Measurements from ENCODE around the gene CBX4. TPM values are rescaled to one million over a fixed set of nuclear protein-coding genes. Genes with fewer than 3 reads are reported as not detected.

Gene CBX4
- total RNA-seq, 2 experiments from 2014 or later, result 18.2 to 18.6 TPM

- Mint-ChIP-seq H3K36me3 (peaks cover 4% of the 10 kb centered on the region), H3K4me1 (peaks cover 38% of the 10 kb centered on the region), H3K27me3 (peaks cover 92% of the 10 kb centered on the region), H3K4me3 (no peak overlapping the region), H3K27ac (no peak overlapping the region), H3K9me3 (no peaks in the 10 kb centered on the region)
- no peak for DNase-seq
These were observed 32.1 kb downstream of the CBX4 start for GRCh38 chr17:79806863-79807720.

- Mint-ChIP-seq H3K4me1 (peaks cover 40% of the 10 kb centered on the region), H3K27ac (no peak overlapping the region), H3K9me3 (no peaks in the 10 kb centered on the region), H3K4me3 (no peak overlapping the region), H3K27me3 (peaks cover 92% of the 10 kb centered on the region), H3K36me3 (peaks cover 4% of the 10 kb centered on the region)
- no peak for DNase-seq
These were observed 32.8 kb downstream of the CBX4 start for GRCh38 chr17:79806446-79806760.

GRCh38 chr17:79804856-79805696 is 34.2 kb downstream of the CBX4 start:
- Mint-ChIP-seq H3K36me3 (peaks cover 4% of the 10 kb centered on the region), H3K27me3 (peaks cover 90% of the 10 kb centered on the region), H3K27ac (peak overlapping the region; percentile 84), H3K9me3 (no peaks in the 10 kb centered on the region), H3K4me3 (peak overlapping the region; percentile 53), H3K4me1 (peaks cover 39% of the 10 kb centered on the region)
- DNase-seq, result no peak

- H3K9me3 Mint-ChIP-seq, result no peaks in the 10 kb centered on the region
- H3K27me3 Mint-ChIP-seq, result peaks cover 92% of the 10 kb centered on the region
- peaks cover 45% of the 10 kb centered on the region for H3K4me1 Mint-ChIP-seq
- peak overlapping the region; percentile 84 for H3K27ac Mint-ChIP-seq
- DNase-seq, result peak; percentile 80
- peak overlapping the region; percentile 53 for H3K4me3 Mint-ChIP-seq
- H3K36me3 Mint-ChIP-seq, result peaks cover 4% of the 10 kb centered on the region
These were observed 35.0 kb downstream of the CBX4 start for GRCh38 chr17:79803997-79804855.

GRCh38 chr17:79803421-79803996 is 35.7 kb downstream of the CBX4 start:
- Mint-ChIP-seq H3K4me1 (peaks cover 44% of the 10 kb centered on the region), H3K27ac (no peak overlapping the region), H3K36me3 (peaks cover 4% of the 10 kb centered on the region), H3K9me3 (no peaks in the 10 kb centered on the region), H3K4me3 (peak overlapping the region; percentile 54), H3K27me3 (peaks cover 92% of the 10 kb centered on the region)
- DNase-seq, result no peak

GRCh38 chr17:79802736-79803420 is 36.4 kb downstream of the CBX4 start:
- H3K36me3 Mint-ChIP-seq, result peaks cover 4% of the 10 kb centered on the region
- H3K4me3 Mint-ChIP-seq, result no peak overlapping the region
- no peak for DNase-seq
- H3K4me1 Mint-ChIP-seq, result peaks cover 46% of the 10 kb centered on the region
- peaks cover 89% of the 10 kb centered on the region for H3K27me3 Mint-ChIP-seq
- no peaks in the 10 kb centered on the region for H3K9me3 Mint-ChIP-seq
- no peak overlapping the region for H3K27ac Mint-ChIP-seq

- Mint-ChIP-seq H3K9me3 (no peaks in the 10 kb centered on the region), H3K27me3 (peaks cover 82% of the 10 kb centered on the region), H3K27ac (no peak overlapping the region), H3K4me1 (peaks cover 42% of the 10 kb centered on the region), H3K36me3 (peaks cover 4% of the 10 kb centered on the region), H3K4me3 (no peak overlapping the region)
- DNase-seq, result no peak
These were observed 37.1 kb downstream of the CBX4 start for GRCh38 chr17:79802039-79802735.

- no peak overlapping the region for H3K4me3 Mint-ChIP-seq
- no peaks in the 10 kb centered on the region for H3K9me3 Mint-ChIP-seq
- H3K27me3 Mint-ChIP-seq, result peaks cover 74% of the 10 kb centered on the region
- H3K4me1 Mint-ChIP-seq, result peaks cover 40% of the 10 kb centered on the region
- H3K36me3 Mint-ChIP-seq, result peaks cover 4% of the 10 kb centered on the region
- H3K27ac Mint-ChIP-seq, result no peak overlapping the region
- no peak for DNase-seq
These were observed 37.8 kb downstream of the CBX4 start for GRCh38 chr17:79801156-79802038.

GRCh38 chr17:79800325-79801155 is 38.7 kb downstream of the CBX4 start:
- Mint-ChIP-seq H3K27me3 (peaks cover 66% of the 10 kb centered on the region), H3K4me3 (peak overlapping the region; percentile 54), H3K4me1 (peaks cover 44% of the 10 kb centered on the region), H3K27ac (no peak overlapping the region), H3K9me3 (no peaks in the 10 kb centered on the region), H3K36me3 (peaks cover 4% of the 10 kb centered on the region)
- peak; percentile 74 for DNase-seq

GRCh38 chr17:79799538-79800324 is 39.5 kb downstream of the CBX4 start:
- H3K27ac Mint-ChIP-seq, result no peak overlapping the region

GRCh38 chr17:79799174-79799537 is 40.1 kb downstream of the CBX4 start:
- Mint-ChIP-seq H3K27me3 (peaks cover 52% of the 10 kb centered on the region), H3K36me3 (peaks cover 4% of the 10 kb centered on the region), H3K27ac (no peak overlapping the region), H3K9me3 (no peaks in the 10 kb centered on the region), H3K4me1 (peaks cover 31% of the 10 kb centered on the region), H3K4me3 (no peak overlapping the region)
- no peak for DNase-seq

More at GRCh38 chr17:79799538-79800324, 39.5 kb downstream of the CBX4 start:
- peak overlapping the region; percentile 25 for H3K4me3 Mint-ChIP-seq
- H3K9me3 Mint-ChIP-seq, result no peaks in the 10 kb centered on the region
- peaks cover 4% of the 10 kb centered on the region for H3K36me3 Mint-ChIP-seq
- DNase-seq, result no peak
- H3K27me3 Mint-ChIP-seq, result peaks cover 58% of the 10 kb centered on the region
- H3K4me1 Mint-ChIP-seq, result peaks cover 36% of the 10 kb centered on the region

All from activated naive CD8-positive, alpha-beta T cell treated with anti-CD3 and anti-CD28 coated beads for 36 hours (primary cell).